CD4-positive, alpha-beta T cell treated with Interleukin-17A for 4 hours (primary cell): Measurements from ENCODE around the gene ZNF655.

Experiments used
- DNase-seq: peaks from one replicate; pipeline ENCODE4 v3.0.0-alpha.2; 2020; ENCODE audit warnings: mixed read lengths

Gene ZNF655

DNA sequence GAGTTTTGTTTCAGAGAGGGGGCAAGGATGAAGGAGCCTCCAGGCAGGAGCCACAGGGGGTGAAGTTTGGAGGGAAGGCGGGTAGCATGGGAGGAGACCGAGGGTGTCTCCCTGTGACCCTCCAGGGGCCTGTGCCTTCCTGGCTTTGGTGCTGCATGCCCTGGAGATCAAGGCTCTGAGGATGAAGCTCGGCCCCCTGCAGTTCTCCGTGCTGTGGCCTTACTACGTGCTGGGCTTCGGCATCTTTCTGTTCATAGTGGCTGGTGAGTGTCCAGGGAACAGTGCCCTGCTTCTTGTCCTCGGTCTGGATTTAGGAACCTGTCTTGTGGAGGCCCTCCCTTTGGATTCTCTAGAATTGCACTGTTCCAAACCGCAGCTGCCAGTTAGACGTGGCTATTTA lies 49.1 kb downstream of the ZNF655 start:
- DNase-seq, result no peak

DNA sequence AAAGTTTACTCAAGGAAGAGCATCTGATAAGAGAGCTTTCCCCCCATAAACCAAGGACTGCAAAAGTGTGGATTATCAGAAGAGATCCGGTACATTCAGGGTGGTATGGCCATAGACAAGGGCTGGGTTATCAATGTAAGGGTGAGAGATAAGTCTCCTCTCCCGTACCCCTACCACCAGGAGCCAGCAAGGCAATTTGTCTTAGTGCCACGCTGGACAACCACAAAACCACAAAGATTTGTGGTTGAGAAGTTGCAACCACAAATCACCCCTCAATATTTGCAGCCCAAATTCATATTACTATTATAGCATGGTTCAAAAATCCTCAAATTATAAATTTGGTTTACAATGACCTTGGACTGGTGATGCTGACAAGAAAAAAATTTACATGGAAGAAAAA lies 56.1 kb downstream of the ZNF655 start:
- DNase-seq, result no peak

DNA sequence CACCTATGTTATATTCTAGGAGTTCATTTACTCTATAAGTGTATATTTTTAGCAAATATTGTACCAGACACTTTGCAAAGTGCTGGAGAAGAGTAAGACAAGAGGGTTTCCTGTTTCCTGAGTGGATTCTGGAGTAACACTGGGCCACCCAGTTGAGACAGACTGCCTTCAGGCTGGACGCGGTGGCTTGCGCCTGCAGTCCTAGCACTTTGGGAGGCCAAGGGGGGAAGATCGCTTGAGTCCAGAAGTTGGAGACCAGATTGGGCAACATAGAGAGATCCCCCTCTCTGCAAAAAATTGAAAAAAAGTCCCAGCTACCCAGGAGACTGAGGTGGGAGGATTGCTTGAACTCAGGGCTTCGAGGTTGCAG lies 57.5 kb downstream of the ZNF655 start:
- no peak for DNase-seq

GRCh38 chr7:99616359-99617191 lies 58.1 kb downstream of the ZNF655 start, which contains the start of gene ZSCAN25:
Gene ZSCAN25 (plus strand): TSS chr7:99616946. CDS start chr7:99619607, 2,661 bp downstream.
- peak; percentile 90 for DNase-seq

DNA sequence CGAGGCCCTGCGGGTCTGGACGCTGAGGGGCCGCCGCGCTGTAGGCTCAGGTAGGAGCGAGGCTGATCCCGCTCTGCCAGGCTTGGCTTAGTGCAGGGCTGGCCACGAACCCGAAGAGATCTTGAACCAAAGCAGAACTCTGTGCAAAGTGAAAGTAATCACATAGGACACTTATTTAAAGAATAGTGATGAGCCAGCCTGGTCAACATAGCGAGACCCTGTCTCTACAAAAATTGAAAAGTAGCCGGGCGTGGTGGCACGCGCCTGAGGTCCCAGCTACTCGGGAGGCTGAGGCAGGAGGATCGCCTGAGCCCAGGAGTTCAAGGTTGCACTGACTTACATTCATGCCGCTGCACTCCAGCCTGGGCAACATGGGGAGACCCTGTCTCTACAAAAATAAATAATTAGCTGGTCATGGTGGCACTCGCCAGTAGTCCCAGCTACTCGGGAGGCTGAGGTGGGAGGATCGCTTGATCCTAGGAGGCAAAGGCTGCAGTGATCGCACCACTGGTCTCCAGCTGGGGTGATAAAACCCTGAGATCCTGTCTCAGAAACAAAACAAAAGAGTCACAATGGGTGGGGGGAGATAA lies 58.8 kb downstream of the ZNF655 start:
- DNase-seq, result no peak

DNA sequence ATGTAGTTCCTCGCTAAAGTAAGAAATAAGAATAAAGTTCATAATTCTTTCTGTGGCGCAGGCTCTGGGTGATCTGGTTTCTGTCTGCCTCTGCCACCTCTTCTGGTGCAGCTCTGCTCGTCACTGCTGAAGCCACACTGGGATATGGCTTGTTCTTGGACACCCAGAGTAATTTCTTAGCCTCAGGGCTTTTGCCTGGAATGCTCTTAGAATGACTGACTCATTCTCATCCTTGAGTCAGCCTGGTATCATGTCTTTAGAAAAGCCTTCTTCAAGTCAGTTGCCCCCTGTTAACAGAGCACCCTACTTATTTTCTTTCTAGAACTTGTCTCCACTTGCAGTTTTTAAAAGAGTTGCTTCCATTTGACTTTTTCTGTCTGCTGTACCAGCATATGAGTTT lies 60.3 kb downstream of the ZNF655 start:
- DNase-seq, result no peak

GRCh38 chr7:99619571-99620130 lies 61.2 kb downstream of the ZNF655 start:
- DNase-seq, result no peak

- DNase-seq, result no peak
Observed at GRCh38 chr7:99621271-99621670, 62.8 kb downstream of the ZNF655 start.

DNA sequence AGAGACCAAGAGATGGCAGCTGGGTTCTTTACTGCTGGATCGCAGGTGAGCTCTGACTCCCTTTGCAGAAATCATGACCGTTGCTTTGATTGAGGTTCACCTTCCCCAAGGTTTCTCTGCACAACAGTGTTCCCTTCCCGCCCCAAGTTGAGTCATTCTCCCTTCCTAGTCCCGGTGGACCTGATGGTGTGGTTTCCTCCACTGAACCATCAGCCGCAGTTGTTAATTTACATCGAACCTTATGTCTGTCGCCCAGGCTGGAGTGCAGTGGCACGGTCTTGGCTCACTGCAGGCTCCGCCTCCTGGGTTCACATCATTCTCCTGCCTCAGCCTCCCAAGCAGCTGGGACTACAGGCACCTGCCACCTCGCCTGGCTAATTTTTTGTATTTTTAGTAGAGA lies 64.2 kb downstream of the ZNF655 start:
- no peak for DNase-seq

GRCh38 chr7:99623091-99623693 lies 64.8 kb downstream of the ZNF655 start:
- no peak for DNase-seq

- peak; percentile 36 for DNase-seq
Observed at GRCh38 chr7:99623702-99624447, 65.4 kb downstream of the ZNF655 start.

DNA sequence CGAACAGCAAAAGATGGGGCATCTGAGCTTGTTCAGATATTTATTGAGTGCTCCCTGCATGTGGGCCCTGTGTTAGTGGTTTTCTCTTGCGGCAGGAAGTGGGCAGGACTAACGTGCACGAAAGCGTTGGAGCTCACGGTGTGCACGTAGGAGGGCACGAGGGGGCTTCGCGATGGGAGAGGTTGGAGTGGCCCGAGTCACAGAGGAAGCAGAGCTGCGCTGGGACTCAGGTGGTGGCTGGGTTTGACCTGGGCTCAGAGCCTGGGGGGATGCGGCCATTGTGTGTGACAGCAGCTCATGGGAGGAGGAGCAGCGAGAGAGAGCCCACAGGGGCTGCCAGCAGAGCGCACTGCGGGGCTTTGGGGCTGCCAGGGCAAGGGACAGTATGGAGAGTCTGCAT lies 66.0 kb downstream of the ZNF655 start:
- peak; percentile 74 for DNase-seq

DNA sequence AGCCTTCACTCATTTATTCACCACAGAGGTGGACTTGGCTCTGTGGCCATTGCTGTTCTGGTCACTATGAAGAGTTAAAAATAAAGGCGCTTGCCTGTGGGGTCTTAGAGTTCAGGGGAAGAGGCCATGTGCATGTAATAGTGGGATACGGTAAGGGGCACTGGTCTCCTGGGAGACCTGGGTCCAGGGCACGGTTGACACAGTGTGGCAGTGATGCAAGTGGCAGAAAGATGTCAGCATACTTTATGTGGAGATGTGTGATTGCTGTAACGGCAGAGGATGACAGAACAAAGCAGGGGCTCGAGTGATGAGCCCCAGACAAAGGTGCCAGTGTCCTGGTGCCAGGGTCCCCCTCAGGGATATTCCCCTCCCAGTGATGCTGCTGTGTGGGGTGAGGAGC lies 66.9 kb downstream of the ZNF655 start:
- DNase-seq, result no peak

DNA sequence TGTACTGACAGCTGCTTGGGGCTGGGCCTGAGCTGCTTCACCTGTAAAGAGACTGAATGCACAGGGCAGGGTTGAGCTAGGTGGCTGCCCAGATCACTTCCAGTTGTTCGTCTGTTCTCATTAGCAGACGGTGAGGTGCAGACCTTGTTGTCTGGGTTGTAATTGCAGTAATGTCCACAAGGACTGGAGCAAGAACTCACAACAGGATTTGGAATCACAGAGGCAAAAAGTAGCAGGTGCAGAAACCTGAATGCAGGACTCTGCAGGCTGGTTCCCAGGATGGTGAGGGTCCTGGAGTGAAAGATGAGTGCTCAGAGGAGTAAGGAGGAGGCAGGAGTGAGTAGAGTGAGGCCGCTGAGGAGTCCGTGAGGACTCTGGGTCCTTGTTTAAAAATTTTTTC lies 67.5 kb downstream of the ZNF655 start:
- no peak for DNase-seq
